ENCODE data around the gene TMEM63B. TPM values are rescaled to one million over a fixed set of nuclear protein-coding genes. Genes with fewer than 3 reads are reported as not detected.
A peak's percentile ranks its signal among the peaks of the same experiment; 100 is the strongest.
"Not testable (repeated sequence)": the region's sequence is repeated elsewhere in the genome, so short reads cannot be mapped to it uniquely, and the experiment has no call there.

TMEM63B gene
- total RNA-seq, 3 donors from 2014 or later, result 57.0 to 108 (median 79.6) TPM

DNA sequence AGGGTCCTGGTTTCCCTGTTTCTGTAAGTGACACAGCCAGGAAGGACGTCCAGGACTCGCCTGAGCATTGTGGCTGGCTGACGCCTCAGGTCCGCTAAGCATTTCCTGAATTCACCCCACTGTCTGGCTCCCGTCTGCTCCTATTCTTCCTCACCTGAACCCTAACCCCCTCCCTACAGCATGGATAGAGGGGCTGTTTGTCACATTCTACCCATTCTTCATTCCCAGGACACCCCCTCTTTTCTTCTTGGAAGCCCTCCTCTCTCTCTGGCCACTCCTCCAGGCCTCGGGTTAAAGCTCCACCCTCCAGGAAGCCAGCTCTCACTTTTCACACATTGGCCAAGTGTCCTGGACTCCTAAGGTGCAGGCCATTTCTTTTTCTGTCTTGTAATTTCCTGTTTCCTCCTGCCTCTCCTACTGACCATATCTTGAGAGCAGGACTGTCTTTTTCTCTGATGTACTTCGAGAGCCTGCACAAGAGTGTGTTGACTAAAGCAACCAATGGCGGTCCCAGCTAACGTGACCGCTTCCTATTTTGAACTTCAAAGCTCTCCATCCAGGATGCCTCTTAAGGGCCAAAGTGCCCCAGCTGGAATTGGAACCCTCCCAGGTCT is 65.2 kb downstream of the TMEM63B start:
- H3K4me3 ChIP-seq, result no peak overlapping the region
- peak; percentile 88 for ATAC-seq
- intact Hi-C loops (cut with DNase I, micrococcal nuclease), result no loop called here
- H3K9me3 ChIP-seq, result no peaks in the 10 kb centered on the region
- no peak for DNase-seq
- TF ChIP-seq, protein P1, sequence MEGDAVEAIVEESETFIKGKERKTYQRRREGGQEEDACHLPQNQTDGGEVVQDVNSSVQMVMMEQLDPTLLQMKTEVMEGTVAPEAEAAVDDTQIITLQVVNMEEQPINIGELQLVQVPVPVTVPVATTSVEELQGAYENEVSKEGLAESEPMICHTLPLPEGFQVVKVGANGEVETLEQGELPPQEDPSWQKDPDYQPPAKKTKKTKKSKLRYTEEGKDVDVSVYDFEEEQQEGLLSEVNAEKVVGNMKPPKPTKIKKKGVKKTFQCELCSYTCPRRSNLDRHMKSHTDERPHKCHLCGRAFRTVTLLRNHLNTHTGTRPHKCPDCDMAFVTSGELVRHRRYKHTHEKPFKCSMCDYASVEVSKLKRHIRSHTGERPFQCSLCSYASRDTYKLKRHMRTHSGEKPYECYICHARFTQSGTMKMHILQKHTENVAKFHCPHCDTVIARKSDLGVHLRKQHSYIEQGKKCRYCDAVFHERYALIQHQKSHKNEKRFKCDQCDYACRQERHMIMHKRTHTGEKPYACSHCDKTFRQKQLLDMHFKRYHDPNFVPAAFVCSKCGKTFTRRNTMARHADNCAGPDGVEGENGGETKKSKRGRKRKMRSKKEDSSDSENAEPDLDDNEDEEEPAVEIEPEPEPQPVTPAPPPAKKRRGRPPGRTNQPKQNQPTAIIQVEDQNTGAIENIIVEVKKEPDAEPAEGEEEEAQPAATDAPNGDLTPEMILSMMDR (IDR thresholded peaks at IDR 0.05), result no peak
- no peaks in the 10 kb centered on the region for H3K36me3 ChIP-seq (ENCODE audit: low read depth)
- no peaks in the 10 kb centered on the region for H3K4me1 ChIP-seq (ENCODE audit: low read depth)

- Histone ChIP-seq H3K36me3 (ENCODE audit: low read depth) (no peaks in the 10 kb centered on the region), H3K4me3 (no peak overlapping the region), H3K9me3 (no peaks in the 10 kb centered on the region), H3K4me1 (ENCODE audit: low read depth) (no peaks in the 10 kb centered on the region)
- ATAC-seq, result no peak
- TF ChIP-seq, protein P1 (IDR thresholded peaks at IDR 0.05), result no peak
- intact Hi-C loops (cut with DNase I, micrococcal nuclease), result no loop called here
- DNase-seq, result no peak
Observed at GRCh38 chr6:44193307-44193910, 66.1 kb downstream of the TMEM63B start.

- no peak for ATAC-seq
- TF ChIP-seq, protein P1 (IDR thresholded peaks at IDR 0.05), result no peak
- no peak for DNase-seq
- Histone ChIP-seq H3K36me3 (ENCODE audit: low read depth) (no peaks in the 10 kb centered on the region), H3K4me1 (ENCODE audit: low read depth) (no peaks in the 10 kb centered on the region), H3K4me3 (no peak overlapping the region), H3K9me3 (no peaks in the 10 kb centered on the region)
- intact Hi-C loops (cut with DNase I, micrococcal nuclease), result no loop called here
Observed at GRCh38 chr6:44194326-44194725, 67.0 kb downstream of the TMEM63B start.

- H3K36me3 ChIP-seq (ENCODE audit: low read depth); H3K9me3 ChIP-seq; intact Hi-C loops (cut with DNase I, micrococcal nuclease); H3K4me3 ChIP-seq; ATAC-seq; H3K4me1 ChIP-seq (ENCODE audit: low read depth); DNase-seq: not testable (repeated sequence)
Observed at GRCh38 chr6:44196351-44196750, 69.0 kb downstream of the TMEM63B start.

GRCh38 chr6:44198684-44199083 is 71.3 kb downstream of the TMEM63B start:
- TF ChIP-seq, protein P1 (IDR thresholded peaks at IDR 0.05), result no peak
- H3K9me3 ChIP-seq, result no peaks in the 10 kb centered on the region
- ATAC-seq, result no peak
- no peak overlapping the region for H3K4me3 ChIP-seq
- H3K4me1 ChIP-seq (ENCODE audit: low read depth), result no peaks in the 10 kb centered on the region
- intact Hi-C loops (cut with DNase I, micrococcal nuclease), result no loop called here
- no peak for DNase-seq
- no peaks in the 10 kb centered on the region for H3K36me3 ChIP-seq (ENCODE audit: low read depth)

GRCh38 chr6:44199883-44200282 is 72.5 kb downstream of the TMEM63B start:
- DNase-seq (no peak), ATAC-seq (no peak)
- H3K9me3 ChIP-seq, result no peaks in the 10 kb centered on the region
- H3K4me3 ChIP-seq, result no peak overlapping the region
- TF ChIP-seq, protein P1 (IDR thresholded peaks at IDR 0.05), result no peak
- no peaks in the 10 kb centered on the region for H3K4me1 ChIP-seq (ENCODE audit: low read depth)
- intact Hi-C loops (cut with DNase I, micrococcal nuclease), result no loop called here
- no peaks in the 10 kb centered on the region for H3K36me3 ChIP-seq (ENCODE audit: low read depth)
